NCI-H187 treated with DMSO at 0.1 percent for 48 hours (cell line): Measurements from ENCODE around the gene CALML3.
"Not testable (repeated sequence)": the region's sequence is repeated elsewhere in the genome, so short reads cannot be mapped to it uniquely, and the experiment has no call there.

ENCODE experiments used
- DNase-seq: peaks from one replicate; lab custom pipeline; 2025; lab: John Stamatoyannopoulos, UW

The CALML3 gene

GRCh38 chr10:5524641-5525560 is at the start of gene CALML3:
Gene CALML3 (plus strand): TSS chr10:5524961. CDS start chr10:5525086, 125 bp downstream.
- DNase-seq = no peak

- DNase-seq = not testable (repeated sequence)
Observed at GRCh38 chr10:5475088-5475487, 49.7 kb upstream of the CALML3 start.

DNA sequence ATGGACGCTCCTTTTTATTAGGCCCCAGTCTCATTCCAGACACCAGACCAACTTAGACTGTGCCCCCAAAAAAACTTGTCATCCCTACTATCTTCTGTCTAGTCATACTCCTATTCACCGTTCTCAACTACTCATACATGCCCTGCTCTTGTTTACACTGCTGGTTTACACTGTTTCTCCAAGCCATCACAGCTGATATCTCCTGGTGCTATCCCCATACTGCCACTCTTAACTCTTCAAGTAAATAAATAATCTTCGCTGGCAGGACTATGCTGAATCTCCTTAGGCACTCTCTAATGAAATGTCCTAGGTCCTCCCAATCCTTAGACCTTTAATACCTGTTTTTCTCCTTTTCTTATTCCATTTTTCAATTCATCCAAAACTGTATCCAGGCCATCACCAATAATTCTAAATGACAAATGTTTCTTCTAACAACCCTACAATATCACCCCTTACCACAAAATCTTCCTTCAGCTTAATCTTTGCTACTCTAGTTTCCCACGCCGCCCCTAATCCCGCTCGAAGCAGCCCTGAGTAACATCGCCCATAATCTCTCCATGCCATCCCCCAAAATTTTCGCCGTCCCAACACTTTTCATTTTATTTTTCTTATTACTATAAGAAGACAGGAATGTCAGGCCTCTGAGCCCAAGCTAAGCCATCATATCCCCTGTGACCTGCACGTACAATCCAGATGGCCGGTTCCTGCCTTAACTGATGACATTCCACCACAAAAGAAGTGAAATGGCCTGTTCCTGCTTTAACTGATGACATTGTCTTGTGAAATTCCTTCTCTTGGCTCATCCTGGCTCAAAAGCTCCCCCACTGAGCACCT is 48.6 kb upstream of the CALML3 start:
- not testable (repeated sequence) for DNase-seq

- no peak for DNase-seq
Observed at GRCh38 chr10:5476918-5477525, 47.7 kb upstream of the CALML3 start.

DNA sequence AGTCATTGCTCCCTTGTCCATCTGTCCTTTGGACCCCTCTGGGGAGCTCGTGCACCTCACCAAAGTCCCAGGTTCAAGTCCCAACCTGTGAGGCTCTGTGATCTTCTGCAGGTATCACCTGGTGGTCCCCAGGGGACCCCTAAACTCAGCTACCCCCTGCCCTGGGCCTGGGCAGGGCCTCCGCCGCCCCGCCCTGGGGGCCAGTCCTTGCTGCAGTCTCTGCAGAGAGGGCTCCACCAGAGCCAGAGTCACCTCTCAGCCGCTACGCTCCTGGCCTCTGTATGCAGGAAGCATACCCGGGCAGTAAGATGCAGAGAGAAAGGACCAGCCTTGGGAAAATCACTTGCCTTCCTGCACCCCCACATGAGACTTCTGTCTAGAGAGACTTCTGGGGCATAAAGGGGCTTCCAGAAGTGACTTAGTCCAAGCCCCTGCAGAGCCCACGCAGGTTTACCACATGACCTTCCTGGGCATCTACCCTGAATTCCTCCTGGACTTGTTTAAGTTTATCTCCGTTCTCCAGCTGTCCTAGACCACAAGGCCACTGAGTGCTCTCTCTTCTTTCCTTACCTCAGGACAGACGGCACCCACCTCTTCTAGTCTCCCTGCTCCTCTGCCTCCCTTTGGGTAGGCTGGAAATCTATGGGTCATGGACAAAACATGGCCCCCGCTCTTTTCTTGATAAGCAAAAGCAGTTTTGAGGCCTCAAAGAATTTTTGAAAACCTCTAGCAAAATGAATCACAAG is 46.6 kb upstream of the CALML3 start:
- no peak for DNase-seq

- no peak for DNase-seq
Observed at GRCh38 chr10:5478694-5479305, 46.0 kb upstream of the CALML3 start.

- no peak for DNase-seq
Observed at GRCh38 chr10:5479481-5480161, 45.1 kb upstream of the CALML3 start.

GRCh38 chr10:5480162-5480941 is 44.4 kb upstream of the CALML3 start:
- DNase-seq = no peak

DNA sequence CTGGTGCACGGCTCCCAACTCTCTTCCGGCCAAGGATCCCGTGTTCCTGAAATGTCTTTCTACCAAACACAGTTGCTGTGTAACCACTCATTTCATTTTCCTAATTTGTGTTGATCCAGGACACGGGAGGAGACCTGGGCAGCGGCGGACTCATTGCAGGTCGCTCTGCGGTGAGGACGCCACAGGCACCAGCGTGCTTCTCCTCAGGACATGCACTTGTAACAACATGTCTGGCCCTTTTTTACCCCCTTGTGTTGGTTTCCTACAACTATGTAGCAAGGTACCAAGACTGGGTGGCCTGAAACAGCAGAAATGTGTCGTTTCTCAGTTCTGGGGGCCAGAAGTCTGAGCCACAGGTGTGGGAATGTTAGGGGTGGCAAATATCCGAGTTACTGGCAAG is 43.6 kb upstream of the CALML3 start:
- no peak for DNase-seq

GRCh38 chr10:5482016-5482415 is 42.7 kb upstream of the CALML3 start:
- no peak for DNase-seq

GRCh38 chr10:5484205-5484604 is 40.6 kb upstream of the CALML3 start:
- DNase-seq = no peak

- no peak for DNase-seq
Observed at GRCh38 chr10:5485290-5485689, 39.5 kb upstream of the CALML3 start.

GRCh38 chr10:5485948-5486852 is 38.6 kb upstream of the CALML3 start:
- no peak for DNase-seq

DNA sequence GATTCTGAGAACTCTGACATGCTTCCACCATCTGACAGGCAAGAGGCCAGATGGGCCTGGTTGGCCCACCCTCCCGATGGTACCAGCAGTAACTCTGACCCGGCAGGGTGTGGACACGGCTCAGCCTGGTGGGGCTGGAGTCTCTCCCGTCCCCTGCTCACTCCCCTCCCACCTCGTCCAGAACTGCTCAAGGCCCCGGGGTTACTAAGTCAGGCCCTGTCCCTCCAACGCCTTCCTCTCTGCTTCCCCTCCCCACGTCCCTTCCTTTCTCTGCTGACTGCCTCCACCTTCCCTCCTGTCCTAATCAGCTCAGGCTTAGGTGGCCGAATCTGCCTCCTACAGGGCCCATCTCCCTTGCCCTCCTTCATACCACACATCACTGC is 37.9 kb upstream of the CALML3 start:
- no peak for DNase-seq

GRCh38 chr10:5488272-5489161 is 36.2 kb upstream of the CALML3 start:
- peak; percentile 45 for DNase-seq

DNA sequence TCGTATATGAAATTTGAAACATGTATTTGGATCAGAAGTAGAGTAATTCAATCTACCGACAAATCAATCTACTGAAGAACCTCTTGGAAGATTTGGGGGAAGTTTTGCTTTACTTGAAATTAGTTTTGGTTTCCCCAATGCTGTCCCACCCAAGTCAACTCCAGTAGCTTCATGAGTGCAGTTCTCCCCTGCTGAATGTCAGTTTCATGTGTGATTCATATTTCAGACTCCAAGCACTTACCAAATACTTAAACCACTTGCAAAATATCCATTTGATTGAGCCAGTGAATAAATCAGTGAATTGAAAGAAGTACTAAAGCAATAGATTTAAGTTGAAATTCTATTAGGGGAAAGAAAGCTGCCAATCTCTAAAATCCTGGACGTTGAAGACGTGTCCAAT is 34.7 kb upstream of the CALML3 start:
- DNase-seq = no peak

DNA sequence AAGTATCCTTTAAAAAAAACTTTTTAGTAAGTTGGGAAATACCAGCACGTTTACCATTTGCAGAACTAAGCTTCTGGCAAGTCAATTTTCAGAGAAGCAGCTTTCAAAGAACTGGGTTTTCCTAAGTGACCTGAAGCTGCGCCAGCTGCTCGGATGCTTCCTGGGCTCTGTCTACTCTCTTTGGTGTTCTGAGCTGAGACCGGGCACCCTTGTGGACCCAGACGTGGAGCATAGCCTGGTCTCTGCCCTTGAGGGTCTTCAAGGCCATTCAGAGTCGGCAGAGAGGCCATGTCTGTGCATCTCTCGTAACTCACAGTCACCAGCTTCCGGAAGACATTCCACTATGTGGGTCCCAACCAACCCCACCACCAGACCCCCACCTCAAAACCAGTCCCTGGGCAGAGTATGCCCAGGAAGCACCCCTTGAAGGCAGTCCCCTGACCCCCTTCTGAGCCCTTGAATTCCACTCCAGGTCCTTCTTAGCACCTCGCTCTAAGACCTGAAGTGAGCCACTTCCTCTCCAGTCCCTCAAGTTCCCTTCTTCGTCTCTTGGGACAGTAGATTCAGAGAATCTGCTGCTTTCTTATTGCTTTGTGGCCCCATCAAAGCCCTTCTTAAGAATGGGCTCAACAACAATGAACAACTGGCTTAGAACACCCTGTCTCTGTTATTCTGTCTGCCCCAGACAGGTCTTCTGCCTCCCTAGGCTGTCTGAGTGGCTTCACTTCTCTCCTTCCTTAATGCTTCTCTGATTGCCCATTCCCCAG is 33.9 kb upstream of the CALML3 start:
- no peak for DNase-seq
